Stimulated activated naive B cell treated with anti-CD40 and anti-IgM and Interleukin-4, amounts not matched to agents 10 μg/mL and 1 μg/mL and 100 μg/mL, for 72 hours (primary cell): ENCODE data around the gene COPS7B.

Experiments used
- ATAC-seq, 2 donors: fragments of 150-1000 bp; cut with Tn5 transposase; replicated peaks; 2 replicates each; pipeline ENCODE4 v1.10.0; 2021; ENCODE audit warnings: moderate library complexity in 1 of 2
- DNase-seq: peaks from one replicate; pipeline ENCODE4 v3.0.0; 2021
- H3K27ac Mint-ChIP-seq: one replicate; pipeline ENCODE4 v1.8.0; 2022; ENCODE audit warnings: mild to moderate bottlenecking, mixed read lengths
- H3K27me3 Mint-ChIP-seq, 2 donors: one replicate each; pipeline ENCODE4 v1.8.0; 2022; ENCODE audit warnings: mixed read lengths in 2 of 2
- H3K36me3 Mint-ChIP-seq, 2 donors: one replicate each; pipeline ENCODE4 v1.8.0; 2022; ENCODE audit warnings: mixed read lengths in 2 of 2, mild to moderate bottlenecking in 1 of 2
- H3K4me1 Mint-ChIP-seq, 2 donors: one replicate each; pipeline ENCODE4 v1.8.0; 2022; ENCODE audit warnings: mixed read lengths in 2 of 2, mild to moderate bottlenecking in 1 of 2
- H3K4me3 Mint-ChIP-seq, 2 donors: one replicate each; pipeline ENCODE4 v1.8.0; 2022; ENCODE audit warnings: mild to moderate bottlenecking in 2 of 2, mixed read lengths in 2 of 2, moderate library complexity in 1 of 2
- H3K9me3 Mint-ChIP-seq, 2 donors: one replicate each; pipeline ENCODE4 v1.8.0; 2022; ENCODE audit warnings: mixed read lengths in 2 of 2, mild to moderate bottlenecking in 1 of 2

Gene COPS7B

DNA sequence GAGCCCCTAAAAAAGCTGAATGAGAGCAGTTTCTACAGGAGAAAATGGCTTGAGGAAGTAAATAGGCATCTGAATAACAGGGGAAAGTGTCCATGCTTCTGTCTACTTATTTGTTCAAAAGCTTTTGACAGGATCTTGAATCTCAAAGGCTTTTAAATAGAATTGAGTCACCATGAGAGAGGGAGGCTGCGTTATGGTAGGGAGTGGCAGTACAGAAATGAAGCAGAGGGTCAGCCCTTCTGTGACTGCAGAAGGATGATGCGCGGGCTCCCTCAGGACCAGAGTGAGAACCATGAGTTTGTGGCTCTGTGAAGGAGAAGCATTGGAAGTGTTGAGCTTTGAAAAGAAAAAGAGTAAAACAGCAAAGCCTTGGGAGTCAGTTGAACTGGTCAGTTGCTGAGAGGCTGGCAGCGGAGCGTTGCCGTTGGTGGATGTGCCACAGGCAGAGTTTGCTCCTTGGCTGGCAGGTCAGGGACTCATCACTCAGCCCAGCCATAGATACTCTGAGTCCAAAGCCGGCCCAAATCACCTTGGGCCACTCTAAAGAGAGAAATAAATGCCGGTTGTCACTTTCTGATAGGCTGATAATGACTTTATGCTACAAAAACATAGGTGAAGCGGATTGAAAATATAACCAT, 17.4 kb downstream of the COPS7B start:
- H3K27ac Mint-ChIP-seq, result no peak overlapping the region
- no peak overlapping the region for H3K4me3 Mint-ChIP-seq
- ATAC-seq, result no peak
- no peaks in the 10 kb centered on the region for H3K27me3 Mint-ChIP-seq
- no peak for DNase-seq
- no peaks in the 10 kb centered on the region for H3K9me3 Mint-ChIP-seq
- peaks cover 5 to 9% of the 10 kb centered on the region in 2 donors for H3K4me1 Mint-ChIP-seq
- peaks cover 29 to 56% of the 10 kb centered on the region in 2 donors for H3K36me3 Mint-ChIP-seq

GRCh38 chr2:231807020-231807419, 20.8 kb downstream of the COPS7B start:
- Mint-ChIP-seq H3K27me3 (no peaks in the 10 kb centered on the region), H3K4me3 (no peak overlapping the region), H3K4me1 (peaks cover 5 to 14% of the 10 kb centered on the region in 2 donors), H3K9me3 (no peaks in the 10 kb centered on the region), H3K27ac (no peak overlapping the region), H3K36me3 (peaks cover 32 to 62% of the 10 kb centered on the region in 2 donors)
- no peak for ATAC-seq
- no peak for DNase-seq

GRCh38 chr2:231810905-231811304, 24.7 kb downstream of the COPS7B start:
- Mint-ChIP-seq H3K9me3 (no peaks in the 10 kb centered on the region), H3K27ac (no peak overlapping the region), H3K4me3 (no peak overlapping the region), H3K4me1 (peaks cover 0 to 4% of the 10 kb centered on the region in 2 donors), H3K36me3 (peaks cover 42 to 70% of the 10 kb centered on the region in 2 donors), H3K27me3 (no peaks in the 10 kb centered on the region)
- ATAC-seq (no peak), DNase-seq (no peak)

GRCh38 chr2:231816327-231817026, 30.2 kb downstream of the COPS7B start:
- Mint-ChIP-seq H3K4me1 (no peaks in the 10 kb centered on the region), H3K9me3 (no peaks in the 10 kb centered on the region), H3K27ac (no peak overlapping the region), H3K36me3 (peaks cover 30 to 39% of the 10 kb centered on the region in 2 donors), H3K4me3 (no peak overlapping the region), H3K27me3 (peaks cover 0 to 4% of the 10 kb centered on the region in 2 donors)
- ATAC-seq (no peak), DNase-seq (no peak)

- Mint-ChIP-seq H3K36me3 (peaks cover 12 to 22% of the 10 kb centered on the region in 2 donors), H3K4me1 (no peaks in the 10 kb centered on the region), H3K9me3 (no peaks in the 10 kb centered on the region), H3K27me3 (peaks cover 0 to 4% of the 10 kb centered on the region in 2 donors), H3K27ac (no peak overlapping the region), H3K4me3 (no peak overlapping the region)
- no peak for DNase-seq
- no peak for ATAC-seq
Observed at GRCh38 chr2:231819447-231820042, 33.3 kb downstream of the COPS7B start.

DNA sequence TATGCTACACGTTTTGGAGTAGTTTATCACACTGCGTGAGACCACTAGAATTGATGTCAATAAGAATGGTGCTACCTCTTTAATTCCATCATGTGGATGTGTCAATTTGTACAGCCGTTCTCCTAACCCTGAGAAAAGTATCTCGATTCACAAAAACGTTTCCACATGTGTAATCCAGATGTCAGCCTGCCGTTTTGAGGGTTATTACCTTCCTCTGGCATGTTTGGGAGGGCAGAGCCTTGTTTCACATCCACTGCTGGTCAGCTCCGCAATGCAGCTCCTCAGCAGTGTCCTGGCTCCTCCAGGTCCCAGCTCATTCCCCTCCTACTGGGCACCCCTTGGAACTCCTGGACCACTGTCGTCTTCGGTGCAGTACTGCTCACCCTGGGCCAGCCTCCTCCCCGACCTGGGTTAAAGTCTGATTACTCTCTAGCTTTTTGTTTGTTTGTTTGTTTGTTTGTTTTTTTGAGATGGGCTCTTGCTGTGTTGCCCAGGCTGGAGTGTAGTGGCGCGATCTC, 34.6 kb downstream of the COPS7B start:
- no peaks in the 10 kb centered on the region for H3K9me3 Mint-ChIP-seq
- peak overlapping the region; percentile 14 for H3K27ac Mint-ChIP-seq
- H3K27me3 Mint-ChIP-seq, result peaks cover 0 to 4% of the 10 kb centered on the region in 2 donors
- ATAC-seq (no peak), DNase-seq (no peak)
- no peak overlapping the region for H3K4me3 Mint-ChIP-seq
- no peaks in the 10 kb centered on the region for H3K4me1 Mint-ChIP-seq
- H3K36me3 Mint-ChIP-seq, result peaks cover 4 to 10% of the 10 kb centered on the region in 2 donors

- Mint-ChIP-seq H3K4me1 (no peaks in the 10 kb centered on the region), H3K9me3 (no peaks in the 10 kb centered on the region), H3K36me3 (peaks cover 0 to 3% of the 10 kb centered on the region in 2 donors), H3K27ac (no peak overlapping the region), H3K4me3 (no peak overlapping the region), H3K27me3 (peaks cover 0 to 4% of the 10 kb centered on the region in 2 donors)
- ATAC-seq (no peak), DNase-seq (no peak)
Observed at GRCh38 chr2:231821908-231822307, 35.7 kb downstream of the COPS7B start.

GRCh38 chr2:231853105-231853504, 66.9 kb downstream of the COPS7B start:
- peaks cover 5 to 8% of the 10 kb centered on the region in 2 donors for H3K4me1 Mint-ChIP-seq
- H3K36me3 Mint-ChIP-seq, result no peaks in the 10 kb centered on the region
- no peak overlapping the region for H3K4me3 Mint-ChIP-seq
- H3K9me3 Mint-ChIP-seq, result no peaks in the 10 kb centered on the region
- ATAC-seq, result no peak
- DNase-seq, result no peak
- H3K27me3 Mint-ChIP-seq, result peaks cover 8 to 22% of the 10 kb centered on the region in 2 donors
- H3K27ac Mint-ChIP-seq, result no peak overlapping the region

GRCh38 chr2:231854616-231855125, 68.4 kb downstream of the COPS7B start:
- ATAC-seq (no peak), DNase-seq (no peak)
- Mint-ChIP-seq H3K4me1 (peaks cover 5 to 8% of the 10 kb centered on the region in 2 donors), H3K9me3 (no peaks in the 10 kb centered on the region), H3K4me3 (no peak overlapping the region), H3K36me3 (no peaks in the 10 kb centered on the region), H3K27ac (no peak overlapping the region), H3K27me3 (peaks cover 8 to 22% of the 10 kb centered on the region in 2 donors)

DNA sequence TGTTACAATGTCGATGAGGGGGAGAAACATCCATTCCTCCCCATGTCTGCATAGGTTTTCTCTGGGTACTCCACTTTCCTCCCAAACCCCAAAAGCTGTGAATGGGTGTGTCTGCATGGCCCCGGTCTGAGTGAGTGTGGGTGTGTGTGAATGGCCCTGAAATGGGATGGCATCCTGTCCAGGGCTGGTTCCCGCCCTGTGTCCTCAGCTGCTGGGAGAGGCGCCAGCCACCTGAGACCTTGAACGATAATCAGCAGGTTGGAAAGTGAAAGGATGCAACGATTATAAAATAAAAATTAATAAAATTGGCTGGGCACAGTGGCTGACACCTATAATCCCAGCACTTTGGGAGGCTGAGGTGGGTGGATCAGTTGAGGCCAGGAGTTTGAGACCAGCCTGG, 70.7 kb downstream of the COPS7B start:
- peaks cover 6 to 11% of the 10 kb centered on the region in 2 donors for H3K27me3 Mint-ChIP-seq
- peaks cover 4 to 7% of the 10 kb centered on the region in 2 donors for H3K4me1 Mint-ChIP-seq
- no peak overlapping the region for H3K27ac Mint-ChIP-seq
- no peaks in the 10 kb centered on the region for H3K9me3 Mint-ChIP-seq
- no peaks in the 10 kb centered on the region for H3K36me3 Mint-ChIP-seq
- DNase-seq (no peak), ATAC-seq (no peak)
- H3K4me3 Mint-ChIP-seq, result no peak overlapping the region
